Tibial nerve (tissue), 4 donors: Measurements from ENCODE around the gene OSCP1. TPM values are rescaled to one million over a fixed set of nuclear protein-coding genes. Genes with fewer than 3 reads are reported as not detected.

ENCODE experiments used
- DNase-seq, 2 donors: peaks; one replicate each; pipeline ENCODE4 v3.0.0-alpha.2; 2019; ENCODE audit warnings: low spot score in 2 of 2
- H3K27ac ChIP-seq, 4 donors: fragments of 200-600 bp; sonication (generic) in 3 of 4; one replicate each; pipeline ENCODE4 v1.5.1; 2017 to 2019; ENCODE audit warnings: mild to moderate bottlenecking in 1 of 4
- H3K27me3 ChIP-seq, 2 donors: fragments of 200-600 bp; sonication (generic) in 1 of 2; one replicate each; pipeline versions ENCODE4 v1.5.1 to v1.6.0; 2017 to 2019
- H3K36me3 ChIP-seq, 3 donors: fragments of 200-600 bp; sonication (generic); one replicate each; pipeline ENCODE4 v1.5.1; 2018 to 2019
- H3K4me1 ChIP-seq, 4 donors: fragments of 200-600 bp; sonication (generic) in 3 of 4; one replicate each; pipeline ENCODE4 v1.5.1; 2017 to 2019
- H3K4me3 ChIP-seq, 4 donors: fragments of 200-600 bp; sonication (generic) in 3 of 4; one replicate each; pipeline ENCODE4 v1.5.1; 2017 to 2019; ENCODE audit warnings: mild to moderate bottlenecking in 1 of 4, moderate library complexity in 1 of 4
- H3K9me3 ChIP-seq, 4 donors: fragments of 200-600 bp; sonication (generic) in 3 of 4; one replicate each; pipeline ENCODE4 v1.5.1; 2017 to 2019
- EP300 ChIP-seq, 2 donors: sonication (generic); formaldehyde crosslinking; IDR thresholded peaks; one replicate each; pipeline ENCODE4 v1.6.1; 2017; ENCODE audit warnings: antibody characterized with exemption in 2 of 2, mild to moderate bottlenecking in 1 of 2
- POLR2A ChIP-seq, 2 donors: fragments of 450-650 bp; IDR thresholded peaks; one replicate each; pipeline ENCODE4 v1.6.1; 2017; ENCODE audit warnings: antibody characterized with exemption in 2 of 2, mild to moderate bottlenecking in 2 of 2, moderate library complexity in 2 of 2
- WGBS, 2 donors: methylation state at CpG; one replicate each; pipeline ENCODE4 v1.1.5; 2018; 5-methylcytosine and 5-hydroxymethylcytosine counted together
- total RNA-seq, 4 donors: library from RNA; depleted of rRNA; stranded (reverse); fragments of >200 nt; gene quantifications; one replicate each; pipeline ENCODE4 v1.1.0, GENCODE V29; 2016
- TF ChIP-seq, protein P1 (sequence below), 5 experiments: fragments of 200-600 bp in 3 of 5; fragments of 450-650 bp in 2 of 5; sonication (generic) in 3 of 5; IDR thresholded peaks; one replicate each; pipeline ENCODE4 v1.5.1; 2016 to 2019; ENCODE audit warnings: antibody characterized with exemption in 5 of 5, mild to moderate bottlenecking in 3 of 5, moderate library complexity in 2 of 5

Gene OSCP1
- total RNA-seq, 4 donors from 2014 or later = 7.2 to 32.4 (median 17.6) TPM

DNA sequence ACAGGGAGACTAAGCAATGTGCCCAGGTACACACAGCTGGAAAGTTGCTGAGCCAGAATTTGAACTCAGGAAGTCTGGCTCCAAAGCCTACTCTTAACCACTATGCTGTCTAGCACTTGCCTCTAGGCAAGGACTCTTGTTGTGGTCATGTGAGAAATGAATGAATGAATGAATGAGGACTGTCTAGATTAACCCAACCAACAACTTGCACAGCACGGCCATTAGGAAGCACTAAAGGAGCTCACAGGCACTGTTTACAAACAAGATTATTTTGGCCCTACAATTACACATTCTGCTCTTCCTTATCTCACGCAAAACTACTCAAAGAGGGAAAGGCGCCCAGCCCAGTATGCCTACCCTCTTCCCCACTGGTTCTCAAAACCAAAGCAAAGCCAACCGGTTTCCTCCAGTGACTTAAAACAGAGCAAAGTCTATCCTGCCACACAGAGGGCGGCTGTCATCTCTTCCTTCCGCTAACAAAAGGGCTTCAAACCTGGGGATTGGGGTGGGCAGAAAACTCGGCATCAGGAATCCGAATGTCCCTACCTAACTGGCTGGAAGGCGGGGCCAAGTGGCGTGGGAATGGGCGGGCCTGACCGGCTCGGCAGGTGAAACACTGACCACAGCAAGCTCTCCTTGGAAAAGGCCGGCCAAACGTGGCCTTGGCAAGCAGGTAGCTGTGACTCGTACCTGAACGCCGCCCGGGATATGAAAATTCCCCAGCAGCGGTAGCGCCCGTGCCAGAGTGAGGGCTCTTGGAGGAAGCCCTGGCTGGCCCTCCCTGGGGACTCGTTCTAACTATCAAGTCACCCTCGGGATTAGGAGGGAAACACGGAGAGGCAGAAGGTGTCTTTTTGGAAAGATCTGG lies 65.5 kb downstream of the OSCP1 start:
- WGBS, 2 donors = 1% methylated on average over 21 to 24 of the region's 25 CpGs
- no peaks in the 10 kb centered on the region for H3K27me3 ChIP-seq
- peak in 1 of 2 donors; percentile 38 for DNase-seq
- no peak for TF ChIP-seq EP300 (IDR thresholded peaks at IDR 0.05)
- TF ChIP-seq, protein P1, sequence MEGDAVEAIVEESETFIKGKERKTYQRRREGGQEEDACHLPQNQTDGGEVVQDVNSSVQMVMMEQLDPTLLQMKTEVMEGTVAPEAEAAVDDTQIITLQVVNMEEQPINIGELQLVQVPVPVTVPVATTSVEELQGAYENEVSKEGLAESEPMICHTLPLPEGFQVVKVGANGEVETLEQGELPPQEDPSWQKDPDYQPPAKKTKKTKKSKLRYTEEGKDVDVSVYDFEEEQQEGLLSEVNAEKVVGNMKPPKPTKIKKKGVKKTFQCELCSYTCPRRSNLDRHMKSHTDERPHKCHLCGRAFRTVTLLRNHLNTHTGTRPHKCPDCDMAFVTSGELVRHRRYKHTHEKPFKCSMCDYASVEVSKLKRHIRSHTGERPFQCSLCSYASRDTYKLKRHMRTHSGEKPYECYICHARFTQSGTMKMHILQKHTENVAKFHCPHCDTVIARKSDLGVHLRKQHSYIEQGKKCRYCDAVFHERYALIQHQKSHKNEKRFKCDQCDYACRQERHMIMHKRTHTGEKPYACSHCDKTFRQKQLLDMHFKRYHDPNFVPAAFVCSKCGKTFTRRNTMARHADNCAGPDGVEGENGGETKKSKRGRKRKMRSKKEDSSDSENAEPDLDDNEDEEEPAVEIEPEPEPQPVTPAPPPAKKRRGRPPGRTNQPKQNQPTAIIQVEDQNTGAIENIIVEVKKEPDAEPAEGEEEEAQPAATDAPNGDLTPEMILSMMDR (IDR thresholded peaks at IDR 0.05) = no peak
- TF ChIP-seq POLR2A (IDR thresholded peaks at IDR 0.05) = no peak
- H3K36me3 ChIP-seq = peaks cover 0 to 2% (median 0%) of the 10 kb centered on the region in 3 donors
- H3K4me3 ChIP-seq = peak overlapping the region; percentile 74 to 91 (median 90)
- no peaks in the 10 kb centered on the region for H3K9me3 ChIP-seq
- H3K27ac ChIP-seq = peak overlapping the region; percentile 89 to 97 (median 94)
- peaks cover 0 to 74% (median 36%) of the 10 kb centered on the region in 4 donors for H3K4me1 ChIP-seq

DNA sequence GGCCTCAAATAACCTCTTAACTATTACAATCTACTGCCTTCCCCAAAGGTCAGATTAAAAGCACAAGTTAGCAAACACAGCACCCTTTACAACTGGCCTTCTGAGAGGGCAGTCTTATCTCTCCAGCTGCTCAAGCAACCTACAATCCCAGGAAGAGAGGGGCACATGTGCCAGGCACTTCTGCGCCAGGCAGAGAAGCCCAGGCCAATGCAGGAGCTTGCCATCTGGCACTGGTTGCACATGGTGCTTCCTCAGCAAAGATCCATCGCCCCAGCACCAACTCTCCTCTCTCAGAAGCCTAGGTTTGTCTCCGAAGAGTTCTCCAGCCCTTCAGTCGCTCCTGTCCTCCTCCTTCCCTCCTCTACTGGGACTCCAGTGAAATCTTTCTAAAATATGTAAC lies 67.0 kb downstream of the OSCP1 start:
- Histone ChIP-seq H3K36me3 (peaks cover 0 to 4% (median 0%) of the 10 kb centered on the region in 3 donors), H3K27ac (peak overlapping the region in 1 of 4 donors; percentile 97), H3K4me1 (peaks cover 0 to 76% (median 33%) of the 10 kb centered on the region in 4 donors), H3K27me3 (no peaks in the 10 kb centered on the region), H3K9me3 (no peaks in the 10 kb centered on the region), H3K4me3 (no peak overlapping the region)
- DNase-seq = no peak
- TF ChIP-seq POLR2A (IDR thresholded peaks at IDR 0.05) (no peak), EP300 (IDR thresholded peaks at IDR 0.05) (no peak)
- TF ChIP-seq, protein P1 (IDR thresholded peaks at IDR 0.05) = no peak
- WGBS, 2 donors = 75 to 88% methylated on average over 4 of the region's 4 CpGs

DNA sequence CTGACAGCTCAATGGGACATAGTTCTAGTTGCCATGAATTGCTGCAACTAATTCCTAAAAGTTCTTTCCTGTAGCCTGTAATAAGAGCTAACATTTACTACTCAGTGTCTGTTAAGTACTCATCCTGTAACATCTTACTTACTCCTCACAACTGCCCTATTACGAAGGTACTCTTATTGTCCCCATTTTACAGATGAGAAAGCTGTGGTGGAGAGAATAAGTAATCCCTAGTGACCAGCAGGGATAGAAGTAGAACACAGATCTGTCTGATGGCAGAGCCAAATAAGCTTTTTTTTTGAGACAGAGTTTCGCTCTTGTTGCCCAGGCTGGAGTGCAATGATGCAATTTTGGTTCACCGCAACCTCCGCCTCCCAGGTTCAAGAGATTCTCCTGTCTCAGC lies 67.6 kb downstream of the OSCP1 start:
- H3K9me3 ChIP-seq = no peaks in the 10 kb centered on the region
- H3K27me3 ChIP-seq = no peaks in the 10 kb centered on the region
- H3K4me1 ChIP-seq = peaks cover 0 to 76% (median 29%) of the 10 kb centered on the region in 4 donors
- no peak overlapping the region for H3K27ac ChIP-seq
- no peak overlapping the region for H3K4me3 ChIP-seq
- peaks cover 0 to 9% (median 0%) of the 10 kb centered on the region in 3 donors for H3K36me3 ChIP-seq
- TF ChIP-seq EP300 (IDR thresholded peaks at IDR 0.05) (no peak), POLR2A (IDR thresholded peaks at IDR 0.05) (no peak)
- TF ChIP-seq, protein P1 (IDR thresholded peaks at IDR 0.05) = no peak
- 97 to 98% methylated on average over 4 of the region's 4 CpGs for WGBS, 2 donors
- DNase-seq = no peak

DNA sequence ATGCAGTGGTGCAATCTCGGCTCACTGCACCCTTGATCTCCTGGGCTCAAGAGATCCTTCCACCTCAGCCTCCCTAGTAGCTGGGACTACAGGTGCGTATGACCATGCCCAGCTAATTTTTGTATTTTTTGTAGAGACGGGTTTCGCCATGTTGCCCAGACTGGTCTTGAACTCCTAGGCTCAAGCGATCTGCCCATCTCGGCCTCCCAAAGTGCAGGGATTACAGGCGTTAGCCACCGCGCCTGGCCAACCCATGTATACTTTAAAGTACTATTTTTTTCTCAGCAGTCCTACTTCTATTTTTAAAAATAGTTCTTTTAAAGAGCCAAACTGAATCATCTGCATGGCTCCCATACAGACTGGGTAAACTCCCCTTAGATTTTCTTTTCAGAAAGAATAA lies 68.0 kb downstream of the OSCP1 start:
- Histone ChIP-seq H3K27ac (no peak overlapping the region), H3K4me1 (peaks cover 0 to 74% (median 25%) of the 10 kb centered on the region in 4 donors)
- 92 to 95% methylated on average over 9 of the region's 9 CpGs for WGBS, 2 donors

More for the DNA sequence above, 68.0 kb downstream of the OSCP1 start:
- no peak for DNase-seq
- Histone ChIP-seq H3K9me3 (no peaks in the 10 kb centered on the region), H3K27me3 (no peaks in the 10 kb centered on the region), H3K4me3 (no peak overlapping the region), H3K36me3 (peaks cover 0 to 9% (median 0%) of the 10 kb centered on the region in 3 donors)
- TF ChIP-seq POLR2A (IDR thresholded peaks at IDR 0.05) = no peak
- no peak for TF ChIP-seq EP300 (IDR thresholded peaks at IDR 0.05)
- TF ChIP-seq, protein P1 (IDR thresholded peaks at IDR 0.05) = no peak
